NCI-H1105 treated with DMSO at 0.1 percent for 48 hours (cell line): ENCODE data around the gene NKRF.
A peak's percentile ranks its signal among the peaks of the same experiment; 100 is the strongest.
"Not testable (repeated sequence)": the region's sequence is repeated elsewhere in the genome, so short reads cannot be mapped to it uniquely, and the experiment has no call there.

Experiments
- DNase-seq: peaks from one replicate; lab custom pipeline; 2025; lab: John Stamatoyannopoulos, UW

NKRF gene

DNA sequence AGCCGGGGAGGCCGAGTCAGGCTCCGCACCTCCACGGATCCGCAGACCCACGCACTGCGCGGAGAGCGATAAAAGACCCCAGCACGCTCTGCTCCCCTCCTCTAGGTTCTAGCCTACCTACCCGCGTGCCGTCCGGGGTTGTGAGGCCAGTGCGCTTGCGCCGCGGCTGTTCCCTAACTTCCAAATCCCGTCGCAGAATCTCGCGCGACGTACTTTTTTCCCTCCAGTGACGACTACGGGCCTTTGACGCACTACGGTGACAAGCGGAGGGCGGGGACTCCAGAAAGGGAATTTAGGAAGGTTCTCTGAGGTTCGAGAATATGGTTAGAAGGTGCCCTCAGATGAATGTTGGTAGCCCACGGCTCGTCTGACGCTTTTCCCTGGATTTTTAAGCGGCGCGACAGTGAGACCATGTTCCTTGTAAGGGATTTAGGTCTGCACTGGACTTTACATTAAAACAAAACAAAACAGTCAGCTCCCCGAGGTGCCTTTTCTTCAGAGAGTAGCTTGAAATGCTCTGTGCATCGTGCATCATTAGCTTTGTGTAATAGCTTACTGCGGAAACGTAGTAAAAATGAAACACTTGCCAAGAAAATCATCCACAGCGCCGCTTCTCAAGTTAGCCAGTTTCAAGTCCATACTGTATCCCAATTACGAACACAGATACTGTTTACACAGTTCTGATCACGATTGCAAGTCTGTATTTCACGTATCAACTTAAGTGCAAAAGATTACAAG lies at the start of gene NKRF:
NKRF (minus strand) TSS at position 145 of the 738 bp plus-strand sequence.
- DNase-seq = peak; percentile 84

DNA sequence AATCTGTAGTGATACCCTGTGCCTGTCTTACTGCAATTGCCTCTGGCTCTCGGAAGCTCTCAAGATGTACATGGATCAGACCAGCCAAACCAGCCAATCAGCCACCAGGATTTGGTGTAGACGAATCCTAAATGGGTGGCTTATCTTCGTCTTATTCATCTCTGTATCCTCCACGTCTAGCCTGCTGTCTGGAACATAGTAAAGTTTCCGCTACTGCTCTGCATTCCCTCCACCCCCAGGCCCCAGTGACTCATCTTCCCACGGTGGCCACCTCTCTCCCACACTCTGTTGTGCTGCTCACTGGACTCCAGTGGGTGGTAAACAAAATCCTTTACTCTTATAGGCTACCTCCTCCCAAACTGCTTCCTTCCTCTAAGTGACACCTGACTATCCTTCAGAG lies 48.9 kb upstream of the NKRF start:
- DNase-seq = no peak

DNA sequence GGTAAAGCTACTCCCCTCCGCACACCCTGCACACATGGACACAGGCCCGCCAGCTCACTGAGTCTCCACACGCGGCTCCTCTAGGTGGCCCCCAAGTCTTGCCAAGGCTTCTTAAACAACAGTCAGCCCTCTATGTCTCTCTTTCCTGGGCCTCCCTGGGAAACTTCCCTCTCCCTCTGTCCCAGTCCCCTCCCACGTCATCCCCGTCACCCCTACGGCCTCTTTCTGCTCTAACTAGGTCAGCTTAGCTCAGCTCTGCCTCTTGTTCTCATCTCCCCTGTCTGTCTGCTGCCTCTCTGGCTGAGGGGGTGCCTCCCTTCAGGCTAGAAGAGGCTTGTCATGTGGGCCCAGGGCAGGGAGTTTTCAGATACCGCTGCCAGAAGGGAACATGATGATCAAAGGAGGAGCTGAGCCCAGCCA lies 47.9 kb upstream of the NKRF start:
- DNase-seq = no peak

DNA sequence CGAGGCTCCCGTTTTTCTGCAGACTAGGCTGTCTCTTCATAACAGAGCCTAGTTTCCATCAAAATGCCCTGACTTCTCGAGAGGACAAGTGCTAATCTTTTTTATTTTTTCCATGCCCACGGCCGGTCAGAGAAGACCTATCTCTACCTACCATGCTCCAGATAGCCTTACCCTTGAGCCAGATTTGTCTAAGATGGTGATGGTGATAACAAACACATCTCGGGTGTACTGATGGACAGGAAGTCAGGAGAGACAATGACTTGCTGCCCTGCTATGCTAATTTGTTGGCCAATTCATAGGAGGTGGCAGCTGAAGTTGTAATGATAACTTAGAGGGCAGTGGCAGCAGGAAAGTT lies 42.2 kb upstream of the NKRF start:
- no peak for DNase-seq

DNA sequence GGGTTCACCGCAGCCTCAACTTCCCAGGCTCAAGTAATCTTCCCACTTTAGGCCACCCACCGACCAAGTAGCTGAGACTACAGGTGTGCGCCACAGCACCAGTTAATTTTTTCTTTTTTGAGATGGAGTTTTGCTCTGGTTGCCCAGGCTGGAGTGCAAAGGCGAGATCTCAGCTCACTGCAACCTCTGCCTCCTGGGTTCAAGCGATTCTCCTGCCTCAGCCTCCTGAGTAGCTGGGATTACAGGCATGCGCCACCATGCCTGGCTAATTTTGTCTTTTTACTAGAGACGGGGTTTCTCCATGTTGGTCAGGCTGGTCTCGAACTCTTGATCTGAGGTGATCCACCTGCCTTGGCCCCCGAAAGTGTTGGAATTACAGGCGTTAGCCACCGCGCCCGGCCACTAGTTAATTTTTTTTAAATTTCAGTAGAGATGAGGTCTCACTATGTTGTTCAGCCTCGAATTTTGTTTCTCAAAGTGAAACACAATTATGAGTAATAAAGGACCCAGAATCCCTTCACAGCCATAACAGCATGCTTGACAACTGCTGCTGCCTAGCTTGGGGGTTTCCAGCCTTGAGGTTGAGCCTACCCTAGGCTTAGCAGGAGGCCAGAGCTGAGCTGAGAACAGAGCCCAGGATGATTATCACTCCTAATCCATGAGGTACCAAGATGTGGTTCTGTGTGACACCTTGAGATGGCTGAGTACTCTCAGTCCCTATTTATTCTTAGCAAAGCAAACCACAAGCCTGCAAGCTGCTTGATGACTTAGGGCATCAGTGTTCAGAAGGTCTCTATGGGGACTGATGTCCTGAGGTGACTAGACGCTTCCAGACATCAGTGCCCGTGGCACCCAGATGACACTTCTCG lies 41.6 kb upstream of the NKRF start:
- DNase-seq = no peak

DNA sequence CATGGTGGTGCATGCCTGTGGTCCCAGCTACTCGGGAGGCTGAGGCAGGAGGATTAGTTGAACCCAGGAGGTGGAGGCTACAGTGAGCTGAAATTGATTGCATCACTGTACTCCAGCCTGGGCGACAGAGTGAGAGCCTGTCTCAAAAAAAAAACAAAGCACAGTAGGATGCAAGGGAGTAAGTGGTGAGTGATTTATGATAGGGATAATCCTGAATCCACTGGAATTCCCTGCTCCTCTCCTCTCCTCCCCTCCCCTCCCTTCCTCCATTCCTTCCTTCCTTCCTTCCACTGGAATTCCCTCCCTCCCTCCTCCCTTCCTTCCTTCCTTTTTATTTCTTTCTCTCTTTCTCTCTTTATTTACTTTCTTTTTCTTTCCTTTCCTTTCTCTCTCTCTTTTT lies 40.9 kb upstream of the NKRF start:
- no peak for DNase-seq

DNA sequence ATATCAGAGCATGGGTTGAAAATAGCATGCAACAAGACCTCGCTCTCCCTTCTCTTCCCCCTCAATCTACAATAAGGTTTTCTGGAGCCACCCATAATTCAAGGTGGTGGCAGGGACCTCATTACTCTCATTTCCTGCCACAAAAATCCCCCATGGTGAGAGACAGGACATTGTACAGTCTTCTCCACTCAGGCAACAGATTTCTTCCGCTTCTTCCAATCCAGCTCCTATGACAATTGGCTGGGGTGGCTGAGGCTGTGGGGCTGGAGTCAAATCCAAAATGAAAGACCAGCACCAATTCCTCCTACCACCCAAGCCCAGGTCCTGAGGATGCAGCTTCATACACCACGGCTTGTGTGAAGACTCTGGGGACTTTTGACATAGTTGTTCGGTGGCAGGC lies 40.3 kb upstream of the NKRF start:
- no peak for DNase-seq

DNA sequence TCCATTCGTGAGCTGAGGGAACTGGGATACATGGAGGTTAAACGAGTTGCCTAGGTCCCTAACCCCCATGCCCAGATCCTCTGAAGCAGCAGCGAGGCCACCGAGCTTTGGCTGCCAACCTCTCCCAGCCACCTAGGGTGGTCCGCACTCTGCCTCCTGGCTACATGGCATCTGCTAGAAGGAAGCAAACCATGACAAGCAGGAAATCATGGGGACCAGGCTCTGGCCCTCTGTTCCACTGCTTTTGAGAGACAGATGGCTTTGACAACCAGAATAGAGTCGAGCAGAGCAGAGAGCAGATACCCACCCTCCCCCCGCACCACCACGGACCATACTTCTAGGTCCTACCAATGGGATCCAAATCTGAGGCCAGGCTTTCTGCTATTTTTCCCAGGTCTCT lies 37.5 kb upstream of the NKRF start:
- DNase-seq = no peak

DNA sequence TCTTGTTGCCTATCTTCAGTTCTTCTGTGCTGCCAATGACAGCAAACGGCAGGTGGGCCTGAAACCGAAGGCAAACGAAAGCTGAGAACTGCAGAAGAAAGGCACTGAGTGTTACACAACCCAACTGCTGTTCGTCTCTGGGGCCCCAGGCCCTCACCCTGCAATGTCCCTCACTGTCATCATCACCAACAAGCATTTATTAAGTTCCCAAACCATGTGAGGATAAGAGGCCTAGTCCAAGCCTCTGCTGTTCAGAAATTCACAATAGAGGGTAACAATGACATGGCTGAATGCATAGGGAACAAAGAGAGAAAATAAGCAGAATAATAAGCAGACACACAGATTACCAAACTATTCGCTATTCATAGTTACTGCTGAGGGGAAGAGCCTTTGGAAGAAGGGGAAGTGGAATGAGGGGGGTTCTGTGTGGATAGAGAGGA lies 34.5 kb upstream of the NKRF start:
- DNase-seq = no peak

DNA sequence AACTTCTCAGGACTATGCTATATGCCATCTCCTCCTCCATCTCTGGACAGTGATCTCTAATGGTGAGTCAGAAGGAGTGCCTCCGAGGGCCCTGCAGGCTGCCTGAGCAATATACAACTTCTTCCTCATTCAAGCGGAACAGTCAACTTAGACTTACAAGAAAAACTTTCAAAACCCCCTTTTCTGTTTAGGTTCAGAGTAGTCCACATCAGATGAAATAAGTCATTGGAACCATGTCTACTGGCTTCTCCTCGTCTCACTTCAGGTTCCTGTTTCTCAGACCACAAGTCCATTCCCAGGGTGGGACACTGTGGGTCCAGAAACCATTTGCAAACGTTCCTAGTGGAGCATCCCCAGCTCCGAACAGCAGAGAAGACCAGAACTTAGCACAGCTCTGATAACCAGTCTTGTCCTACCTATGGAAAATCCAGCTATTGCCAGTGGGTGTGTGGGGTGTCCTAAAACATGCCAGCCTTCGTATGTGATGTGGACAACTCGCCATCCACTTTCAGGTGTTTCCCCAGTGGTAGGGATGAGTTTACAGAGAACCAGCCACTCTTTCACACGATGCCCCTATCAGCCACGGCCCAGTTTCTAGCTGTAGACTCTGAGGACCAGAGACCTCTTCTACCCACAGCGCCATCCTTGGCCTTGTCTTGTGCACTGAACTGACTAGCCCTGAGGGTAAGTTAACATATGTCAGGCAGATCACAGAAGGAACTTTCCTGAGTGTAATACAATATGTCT lies 32.7 kb upstream of the NKRF start:
- DNase-seq = no peak

DNA sequence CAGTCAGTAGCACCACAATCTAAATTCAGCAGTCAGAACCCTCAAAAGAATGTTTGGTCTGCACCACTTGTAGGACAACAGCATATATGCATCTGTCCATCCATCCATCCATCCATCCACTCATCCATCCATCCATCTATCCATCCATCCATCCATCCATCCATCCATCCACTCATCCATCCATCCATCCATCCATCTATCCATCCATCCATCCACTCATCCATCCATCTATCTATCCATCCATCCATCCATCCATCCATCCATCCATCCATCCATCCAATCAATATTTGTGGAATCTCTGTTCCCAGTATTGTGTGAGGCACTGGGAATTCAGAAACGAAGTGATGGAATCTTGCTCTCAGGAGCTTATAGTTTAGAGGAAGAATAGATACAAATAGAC lies 31.2 kb upstream of the NKRF start:
- DNase-seq = not testable (repeated sequence)

DNA sequence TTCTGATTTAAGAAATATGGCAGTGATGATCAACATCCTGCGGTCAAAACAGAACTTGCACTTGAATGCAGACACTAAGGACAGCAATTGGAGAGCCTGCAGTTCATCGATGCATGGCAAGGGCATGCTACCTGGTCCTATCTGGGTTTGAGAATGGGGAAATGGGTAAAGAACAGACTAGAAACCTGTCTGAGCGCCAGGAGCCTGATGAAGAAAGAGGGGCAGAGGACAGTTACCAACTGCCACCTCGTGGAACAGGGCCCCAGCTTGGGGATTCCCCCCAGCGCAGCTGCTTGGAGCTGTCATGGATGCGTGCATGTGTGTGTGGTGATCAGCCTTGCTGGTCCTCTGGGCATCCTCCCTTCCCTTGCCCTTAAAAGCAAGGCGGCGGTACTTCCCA lies 30.2 kb upstream of the NKRF start:
- no peak for DNase-seq

DNA sequence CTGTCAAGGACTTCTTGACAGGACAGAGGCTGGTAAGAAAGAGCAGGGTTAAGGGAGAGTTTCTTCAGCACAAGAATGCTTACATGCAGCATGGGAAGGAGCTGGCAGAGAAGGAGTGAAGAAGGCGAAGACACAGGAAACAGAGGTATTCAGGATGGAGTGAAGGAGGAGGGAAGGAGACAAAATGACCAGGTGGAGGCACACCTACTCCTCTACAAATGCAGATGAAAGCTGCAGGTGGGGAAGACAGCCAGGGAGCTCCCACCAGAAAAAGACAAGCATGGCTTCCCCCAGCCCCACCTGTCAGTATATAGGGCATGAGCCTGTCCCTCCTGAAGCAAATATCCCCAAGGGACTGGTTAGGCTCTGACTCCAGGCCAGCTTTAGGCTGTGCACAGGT lies 29.6 kb upstream of the NKRF start:
- DNase-seq = no peak

DNA sequence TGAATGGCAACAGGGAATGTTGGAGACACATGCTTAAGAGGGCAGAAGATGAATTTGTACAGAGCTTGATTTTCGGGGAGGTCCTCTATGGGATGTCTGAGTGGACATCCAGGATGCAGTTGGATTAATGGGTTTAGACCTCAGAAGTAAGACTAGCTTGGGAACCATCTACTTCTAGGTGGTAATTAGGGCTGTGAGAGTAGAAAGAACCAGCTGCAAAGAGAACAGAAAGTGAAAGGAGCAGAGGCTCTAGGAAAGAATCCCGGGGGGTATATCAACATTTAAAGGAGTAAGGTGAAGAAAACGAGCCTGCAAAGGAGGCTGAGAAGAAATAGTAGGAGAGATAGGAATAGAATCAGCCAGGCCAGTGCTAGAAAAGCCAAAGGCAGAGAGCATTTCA lies 29.0 kb upstream of the NKRF start:
- DNase-seq = no peak

DNA sequence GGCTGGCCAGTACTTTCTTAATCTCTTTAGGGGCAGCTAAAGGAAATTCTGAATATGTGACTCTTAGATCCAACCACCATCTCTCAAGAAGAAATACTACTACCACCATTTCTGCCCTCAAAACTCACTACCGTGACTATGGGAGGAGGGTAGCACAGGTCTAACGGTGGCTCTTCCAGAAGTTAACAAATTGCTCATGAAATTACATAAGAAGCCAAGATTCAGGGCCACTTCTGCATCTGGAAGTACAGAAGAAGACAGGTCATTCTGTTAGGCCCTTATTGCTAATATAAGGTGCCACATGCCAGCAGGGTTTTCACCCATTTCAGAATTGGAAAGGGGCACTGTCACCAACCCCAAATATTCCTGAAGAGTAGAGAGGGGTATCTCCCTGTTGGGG lies 19.6 kb upstream of the NKRF start:
- no peak for DNase-seq

DNA sequence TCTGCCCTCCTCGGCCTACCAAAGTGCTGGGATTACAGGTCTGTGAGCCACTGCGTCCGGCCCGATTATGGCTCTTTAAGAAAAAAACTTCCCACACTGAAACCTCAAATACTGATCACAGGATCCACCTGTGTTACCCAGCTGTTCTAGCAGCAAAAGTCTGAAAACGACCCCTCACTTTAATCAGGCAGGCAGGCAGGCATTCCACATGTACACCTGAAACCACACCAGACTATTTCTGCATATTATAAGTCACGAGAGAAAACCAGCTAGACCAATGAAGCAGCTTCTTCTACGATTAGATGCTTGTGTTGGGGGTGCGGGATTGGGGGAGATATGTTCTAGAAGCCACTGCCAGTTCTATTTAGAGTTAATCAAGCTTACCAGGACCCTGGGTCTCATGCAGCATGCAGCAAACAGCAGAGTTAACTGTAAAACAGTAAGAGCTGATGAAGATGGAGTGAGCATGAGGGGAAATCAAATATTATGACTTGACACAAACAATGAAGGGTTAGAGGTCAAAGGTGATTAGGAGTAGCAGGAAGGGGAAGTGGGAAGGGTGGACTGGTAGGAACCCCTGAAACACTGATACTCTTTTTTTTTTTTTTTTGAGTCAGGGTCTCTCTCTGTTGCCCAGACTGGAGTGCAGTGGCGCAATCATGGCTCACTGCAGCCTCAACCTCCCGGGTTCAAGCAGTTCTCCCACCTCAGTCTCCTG lies 18.9 kb upstream of the NKRF start:
- DNase-seq = no peak

DNA sequence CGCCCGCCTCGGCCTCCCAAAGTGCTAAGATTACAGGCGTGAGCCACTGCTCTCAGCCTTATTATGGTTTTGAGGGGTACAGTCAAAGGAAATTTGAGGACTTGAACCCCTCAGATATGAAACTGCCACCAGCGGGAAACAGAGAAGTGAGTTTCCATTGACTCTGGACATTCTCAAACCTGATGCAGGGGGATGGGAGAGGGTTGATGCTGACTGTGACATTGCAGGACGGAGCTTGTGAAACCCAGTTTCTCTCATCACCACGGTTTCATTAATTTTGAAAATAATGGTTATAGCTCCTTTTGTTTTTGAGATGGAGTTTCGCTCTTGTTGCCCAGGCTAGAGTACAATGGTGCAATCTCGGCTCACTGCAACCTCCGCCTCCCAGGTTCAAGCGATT lies 18.2 kb upstream of the NKRF start:
- DNase-seq = no peak

DNA sequence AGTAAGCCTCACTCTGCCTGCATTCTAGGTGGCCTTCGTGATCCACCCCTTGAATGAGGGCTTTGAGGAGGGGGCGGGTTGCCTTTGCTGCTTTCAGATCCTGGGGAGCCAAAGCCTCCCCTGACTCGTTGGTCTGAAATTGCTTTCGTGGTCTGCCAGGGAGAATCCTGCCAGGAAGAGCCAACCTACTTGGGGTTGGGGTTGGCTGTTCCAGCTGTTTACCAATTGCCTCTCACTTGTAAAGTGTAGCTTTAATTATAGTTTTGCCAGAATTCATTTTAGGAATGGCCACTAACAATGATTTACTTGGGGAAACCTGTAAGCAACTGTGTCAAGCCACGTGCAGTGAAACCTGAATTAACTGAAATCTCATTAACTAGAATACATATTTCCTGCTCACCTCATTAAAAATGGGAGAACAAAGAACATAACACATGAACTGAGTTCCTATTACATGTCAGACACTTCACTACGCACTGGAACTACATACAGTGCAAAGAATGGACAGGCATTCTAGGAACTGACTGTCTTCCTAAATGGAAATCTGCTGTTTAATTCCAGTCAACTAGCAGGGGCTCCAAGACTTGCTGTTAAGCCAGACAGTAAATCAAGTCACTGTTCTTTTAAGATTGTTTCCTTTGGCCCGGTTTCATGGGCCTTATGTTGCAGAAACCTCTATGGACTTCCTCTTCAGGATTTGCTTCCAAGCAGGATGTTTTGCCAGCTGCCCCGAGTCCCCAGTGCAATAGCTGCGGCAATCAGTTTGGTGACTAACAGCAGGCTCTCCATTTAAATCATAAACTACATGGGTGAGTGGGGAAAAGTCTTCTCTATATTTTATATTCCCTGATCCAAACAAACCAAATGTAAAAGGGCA lies 16.4 kb upstream of the NKRF start:
- no peak for DNase-seq

DNA sequence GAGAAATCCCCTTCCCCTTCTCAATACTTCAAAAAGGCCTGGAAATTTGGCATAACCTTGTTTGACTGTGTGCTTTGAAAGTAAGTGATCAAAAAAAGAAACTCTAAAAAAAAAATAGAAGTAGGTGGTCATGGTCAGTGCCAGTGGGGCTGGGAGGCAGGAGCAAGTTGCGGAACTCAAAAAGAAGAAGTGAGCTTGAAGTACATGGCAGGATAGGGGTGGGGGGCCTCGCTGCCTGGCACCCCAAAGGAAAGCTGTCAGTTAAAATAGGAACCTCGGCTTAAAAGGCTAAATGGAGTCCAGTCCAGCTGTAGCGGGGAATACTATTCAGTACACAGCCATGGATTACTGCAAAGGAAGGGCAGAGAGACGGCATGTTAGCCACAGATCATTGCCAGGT lies 12.2 kb upstream of the NKRF start:
- DNase-seq = no peak

DNA sequence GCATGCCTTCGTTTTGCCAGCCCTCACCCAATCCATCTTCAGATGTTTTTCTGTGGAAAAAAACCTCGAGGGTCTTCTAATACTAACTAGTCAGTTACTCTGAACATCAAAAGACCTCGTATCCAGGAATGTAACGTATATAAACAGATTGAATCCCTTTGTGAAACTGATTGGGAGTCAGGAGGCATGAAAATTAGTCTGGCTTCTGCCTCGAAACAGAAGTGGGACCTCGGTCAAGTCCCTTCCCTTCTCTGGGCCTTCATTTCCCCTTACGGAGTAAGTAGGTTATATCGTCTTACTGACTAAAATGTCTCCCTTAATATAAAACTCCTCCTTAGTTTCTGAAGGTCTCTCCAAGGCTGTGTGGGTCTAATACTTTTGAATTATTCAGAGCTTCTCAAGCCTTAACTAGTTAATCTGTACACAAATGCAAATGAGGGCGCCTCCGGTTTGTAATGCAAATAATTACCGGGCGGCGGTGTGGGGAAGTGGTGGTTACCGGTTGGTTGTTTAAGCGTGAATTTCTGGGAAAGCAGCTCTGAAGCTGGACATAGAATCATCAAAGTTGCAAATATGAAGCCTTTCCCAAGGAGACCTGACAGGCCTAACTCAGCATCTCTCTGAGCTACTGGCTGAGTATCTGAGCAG lies 11.4 kb upstream of the NKRF start:
- DNase-seq = no peak

DNA sequence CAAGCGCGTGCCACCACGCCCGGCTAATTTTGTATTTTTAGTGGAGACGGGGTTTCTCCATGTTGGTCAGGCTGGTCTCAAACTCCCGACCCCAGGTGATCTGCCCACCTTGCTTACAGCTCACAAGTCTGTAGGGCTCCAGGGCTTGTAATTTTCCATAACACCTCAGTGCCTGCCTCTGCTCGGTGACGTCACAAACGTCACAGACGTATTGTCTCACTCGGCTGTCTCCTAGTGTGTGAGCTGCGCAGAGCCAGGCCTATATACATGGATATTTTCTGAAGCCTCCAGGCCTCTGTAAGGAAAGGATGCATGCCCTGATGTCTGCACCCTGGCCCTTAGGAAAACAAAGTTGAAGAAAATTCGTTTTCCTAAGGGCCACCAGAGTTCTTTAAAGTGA lies 8.6 kb upstream of the NKRF start:
- no peak for DNase-seq
